Umbilical cord (tissue), 2 donors: ENCODE measurements around the gene ASB15. TPM values are rescaled to one million over a fixed set of nuclear protein-coding genes. Genes with fewer than 3 reads are reported as not detected.

Experiments used
- DNase-seq: peaks from one replicate; pipeline ENCODE4 v3.0.0-alpha.2; 2015; ENCODE audit warnings: low spot score
- total RNA-seq: library from RNA; depleted of rRNA; stranded (reverse); fragments of >200 nt; gene quantifications from one replicate; pipeline ENCODE4 v1.2.3, GENCODE V29; 2014; ENCODE audit warnings: low replicate concordance; ENCODE audit not compliant: insufficient read depth

ASB15 gene
- total RNA-seq, 1 donor from 2014 or later = 0.96 TPM

GRCh38 chr7:123635551-123636359 is 34.1 kb downstream of the ASB15 start:
- peak; percentile 40 for DNase-seq

DNA sequence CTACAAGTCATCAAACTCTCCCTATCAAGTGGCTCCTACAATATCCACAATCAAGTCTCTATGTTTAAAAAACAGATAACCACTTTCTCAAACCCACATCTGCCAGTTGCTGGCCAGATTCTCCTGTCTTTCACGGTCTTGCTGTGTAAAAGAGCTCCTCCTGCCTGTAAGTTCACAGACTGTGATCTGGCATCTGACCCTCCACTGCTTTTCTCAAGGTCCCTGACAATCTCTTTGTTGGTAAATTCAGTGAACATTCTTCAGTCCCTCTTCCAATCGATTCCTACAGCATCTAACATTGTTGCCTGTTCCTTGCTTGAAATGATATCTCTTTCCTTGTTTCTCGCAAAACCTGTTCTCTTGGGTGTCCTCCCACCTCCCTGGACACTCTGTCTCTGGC is 35.6 kb downstream of the ASB15 start:
- peak; percentile 13 for DNase-seq

DNA sequence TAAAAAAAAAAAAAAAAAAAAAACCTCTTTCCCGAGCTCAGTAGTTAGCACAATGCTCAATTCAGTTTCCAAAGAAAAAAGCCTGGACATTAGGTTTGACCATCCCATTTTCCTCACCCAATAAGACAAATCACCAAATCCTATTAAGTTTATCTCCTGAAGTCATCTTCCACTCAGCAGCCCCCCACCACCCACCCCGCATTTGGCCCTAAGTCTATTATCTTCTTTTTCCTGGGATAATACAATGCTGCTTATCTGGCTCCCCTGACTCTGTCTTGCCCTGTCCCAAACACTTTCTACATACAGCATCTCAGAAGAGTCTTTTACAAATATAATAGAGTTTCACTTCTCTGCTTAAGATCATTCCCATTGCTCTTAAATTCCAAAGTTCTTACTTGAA is 36.3 kb downstream of the ASB15 start:
- DNase-seq = no peak

GRCh38 chr7:123639631-123640030 is 38.0 kb downstream of the ASB15 start:
- DNase-seq = no peak

DNA sequence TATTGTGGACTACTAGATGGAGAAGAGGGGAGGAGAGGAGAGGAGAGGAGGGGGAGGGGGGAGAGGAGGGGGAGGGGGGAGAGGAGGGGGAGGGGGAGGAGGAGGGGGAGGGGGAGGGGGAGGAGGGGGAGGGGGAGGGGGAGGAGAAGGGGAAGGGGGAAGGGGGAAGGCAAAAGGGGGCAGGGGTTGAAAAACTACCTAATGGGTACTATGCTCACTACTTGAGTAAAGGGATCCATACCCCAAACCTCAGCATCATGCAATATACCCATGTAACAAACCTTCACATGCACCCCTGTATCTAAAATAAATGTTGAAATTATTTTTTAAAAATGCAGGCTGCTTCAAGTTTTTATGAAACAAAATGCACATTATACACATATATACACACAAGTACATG is 39.0 kb downstream of the ASB15 start:
- no peak for DNase-seq

DNA sequence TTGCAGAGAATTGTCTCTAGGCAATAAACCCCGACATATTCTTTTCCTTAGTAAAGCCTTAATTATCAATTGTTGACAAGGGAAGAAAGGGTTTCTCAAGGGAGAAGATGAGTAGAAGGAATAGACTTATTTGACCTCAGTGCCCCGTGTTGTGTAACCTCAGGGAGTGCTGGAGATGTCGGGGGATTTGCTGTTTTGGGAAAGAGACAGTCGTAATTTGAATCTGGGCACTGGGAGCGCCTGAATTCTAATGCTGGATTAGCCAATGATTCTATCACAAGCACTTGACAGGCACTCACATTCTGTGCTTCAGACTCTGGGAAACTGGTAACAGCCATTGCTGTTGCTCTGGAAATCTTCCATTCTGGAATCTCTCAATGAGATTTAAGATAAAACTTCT is 40.3 kb downstream of the ASB15 start:
- no peak for DNase-seq

- DNase-seq = peak; percentile 82
Observed at GRCh38 chr7:123643495-123644441, 42.1 kb downstream of the ASB15 start.

DNA sequence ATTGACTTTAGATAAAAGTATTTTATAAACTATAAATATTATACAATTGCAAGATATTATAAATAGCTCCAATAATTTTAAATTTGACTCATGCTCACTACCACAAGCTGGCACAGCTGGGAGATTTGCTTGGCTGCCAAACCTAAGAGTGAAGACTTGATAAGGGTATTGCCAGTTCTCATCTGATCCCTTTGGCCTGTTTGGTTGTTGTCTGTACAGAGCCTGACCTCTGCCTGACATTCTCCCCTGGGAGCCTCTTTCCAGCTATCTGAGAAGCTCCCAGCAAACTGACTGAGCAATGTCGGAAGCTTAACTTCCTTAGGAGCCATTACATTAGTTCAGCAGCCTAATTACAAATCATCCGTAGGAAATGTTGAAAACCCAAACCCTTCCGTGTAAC is 43.9 kb downstream of the ASB15 start:
- DNase-seq = peak; percentile 52

GRCh38 chr7:123647106-123647730 is 45.6 kb downstream of the ASB15 start:
- no peak for DNase-seq

DNA sequence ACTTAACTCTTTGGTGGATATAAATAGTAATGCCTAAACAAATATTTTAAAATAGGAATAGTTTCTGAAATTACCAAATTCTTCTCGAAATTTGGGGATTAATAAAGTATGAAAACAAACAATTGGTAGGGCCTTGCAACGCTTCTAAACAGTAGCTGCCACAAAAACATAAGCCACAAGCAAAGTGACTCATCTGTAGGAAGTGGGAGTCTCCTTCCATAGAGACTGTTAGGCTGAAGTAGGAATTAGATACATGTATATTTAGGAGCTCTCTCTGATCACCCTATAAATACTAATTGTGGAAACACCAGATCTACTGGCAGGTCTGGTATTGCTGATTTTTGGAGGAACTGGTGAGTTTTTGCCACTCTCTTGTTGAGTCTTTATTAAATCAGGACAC is 48.3 kb downstream of the ASB15 start:
- DNase-seq = no peak

- DNase-seq = no peak
Observed at GRCh38 chr7:123650595-123650994, 49.0 kb downstream of the ASB15 start.

GRCh38 chr7:123652406-123652805 is 50.8 kb downstream of the ASB15 start:
- DNase-seq = no peak

GRCh38 chr7:123653162-123653561 is 51.5 kb downstream of the ASB15 start:
- DNase-seq = no peak

GRCh38 chr7:123655614-123656013 is 54.0 kb downstream of the ASB15 start, which contains the start of gene LMOD2:
LMOD2 (plus strand) TSS chr7:123655866; CDS start chr7:123655964, 98 bp downstream.
- DNase-seq = no peak

DNA sequence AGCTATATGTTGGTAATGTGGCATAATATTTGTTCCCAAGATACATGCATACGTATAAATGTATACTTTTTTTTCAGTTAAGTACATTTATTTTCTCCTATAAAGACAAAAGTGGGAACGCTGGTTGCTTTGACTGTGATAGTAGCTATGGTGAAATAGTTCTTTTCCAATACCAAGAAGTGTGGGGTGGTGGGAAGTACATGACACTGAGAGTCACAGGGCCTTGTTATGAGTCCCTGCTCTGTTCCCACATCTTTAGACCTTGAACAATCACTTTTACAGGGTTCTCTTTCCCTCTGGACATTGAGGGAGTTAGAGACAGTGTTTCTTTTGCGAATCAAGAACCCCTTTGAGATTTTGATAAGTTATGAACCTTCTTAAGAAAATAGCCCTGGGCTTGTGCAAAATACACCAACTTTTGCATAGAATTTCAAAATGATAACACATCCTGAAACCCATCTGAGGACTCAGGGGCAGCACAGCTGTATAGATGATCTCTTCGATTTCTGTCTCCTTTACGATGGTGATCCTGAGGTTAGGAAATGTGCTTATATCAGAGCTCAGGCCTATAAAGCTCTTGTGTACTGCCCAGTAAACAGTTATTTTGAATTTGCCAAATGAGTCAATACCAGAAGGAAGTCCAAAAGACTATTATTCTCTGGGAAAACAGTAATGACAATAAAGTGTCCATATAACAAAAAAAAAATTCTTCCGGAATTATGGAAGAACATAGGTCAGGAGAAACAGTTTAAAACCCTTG is 55.1 kb downstream of the ASB15 start:
- DNase-seq = no peak

- no peak for DNase-seq
Observed at GRCh38 chr7:123657304-123657685, 55.7 kb downstream of the ASB15 start.

GRCh38 chr7:123658023-123658422 is 56.4 kb downstream of the ASB15 start:
- no peak for DNase-seq

- DNase-seq = no peak
Observed at GRCh38 chr7:123660514-123661354, 59.1 kb downstream of the ASB15 start.

- DNase-seq = no peak
Observed at GRCh38 chr7:123661765-123662164, 60.1 kb downstream of the ASB15 start.

GRCh38 chr7:123662293-123662692 is 60.7 kb downstream of the ASB15 start:
- DNase-seq = no peak
